NCI-H146 (cell line): ENCODE data around the gene TMC2.
A peak's percentile ranks its signal among the peaks of the same experiment; 100 is the strongest.
"Not testable (repeated sequence)": the region's sequence is repeated elsewhere in the genome, so short reads cannot be mapped to it uniquely, and the experiment has no call there.

Experiments
- DNase-seq: peaks from one replicate; lab custom pipeline; 2025; lab: John Stamatoyannopoulos, UW

The TMC2 gene

DNA sequence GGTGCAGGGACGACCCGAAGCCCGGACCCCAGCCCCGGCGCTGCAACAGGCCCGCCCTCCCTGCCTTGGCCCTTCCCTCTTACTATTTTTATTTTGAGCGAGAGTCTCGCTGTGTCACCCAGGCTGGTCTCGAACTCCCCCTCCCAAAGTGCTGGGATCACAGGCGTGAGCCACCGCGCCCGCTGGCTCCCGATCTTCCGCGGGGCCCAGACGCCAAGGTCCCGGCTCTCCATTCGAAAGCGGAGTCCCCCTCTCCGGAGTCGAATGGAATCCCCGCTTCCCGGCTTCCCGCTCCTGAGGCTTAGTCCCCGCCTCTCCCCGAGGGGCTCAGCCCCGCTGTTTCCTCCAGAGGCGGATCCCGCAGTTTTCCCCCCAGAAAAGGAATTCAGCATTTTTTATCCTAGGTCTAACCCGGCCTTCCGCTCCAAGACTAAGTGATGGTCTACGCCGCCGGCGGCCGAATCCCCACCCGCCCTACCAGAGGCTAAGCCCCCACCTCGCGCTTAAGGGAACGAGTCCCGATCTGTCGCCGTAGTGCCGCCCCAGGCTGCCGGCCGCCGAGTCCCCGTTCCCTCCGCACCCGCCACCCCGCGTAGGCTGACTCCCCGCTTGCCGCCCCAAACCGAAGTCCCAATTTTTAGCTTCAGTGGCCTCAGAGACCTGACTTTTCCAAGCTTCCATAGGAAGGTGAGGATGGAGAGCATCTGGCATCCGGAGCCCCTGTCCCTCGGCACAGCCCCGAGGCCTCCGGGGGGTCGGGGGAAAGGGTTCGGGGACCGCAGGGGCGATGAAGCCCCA lies 11.5 kb upstream of the TMC2 start:
- peak; percentile 71 for DNase-seq

DNA sequence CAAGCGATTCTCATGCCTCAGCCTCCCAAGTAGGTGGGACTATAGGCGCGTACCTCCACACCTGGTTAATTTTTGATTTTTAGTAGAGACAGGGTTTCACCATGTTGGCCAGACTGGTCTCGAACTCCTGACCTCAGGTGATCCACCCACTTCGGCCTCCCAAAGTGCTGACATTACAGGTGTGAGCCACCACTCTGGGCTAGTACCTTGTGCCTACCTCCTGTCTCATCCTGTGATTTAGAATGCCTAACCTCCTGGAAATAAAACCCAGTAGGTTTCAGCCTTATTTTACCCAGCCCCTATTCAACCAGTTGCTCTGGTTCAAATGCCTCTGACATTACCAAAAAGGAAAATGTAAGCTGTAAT lies 10.2 kb upstream of the TMC2 start:
- DNase-seq = not testable (repeated sequence)

DNA sequence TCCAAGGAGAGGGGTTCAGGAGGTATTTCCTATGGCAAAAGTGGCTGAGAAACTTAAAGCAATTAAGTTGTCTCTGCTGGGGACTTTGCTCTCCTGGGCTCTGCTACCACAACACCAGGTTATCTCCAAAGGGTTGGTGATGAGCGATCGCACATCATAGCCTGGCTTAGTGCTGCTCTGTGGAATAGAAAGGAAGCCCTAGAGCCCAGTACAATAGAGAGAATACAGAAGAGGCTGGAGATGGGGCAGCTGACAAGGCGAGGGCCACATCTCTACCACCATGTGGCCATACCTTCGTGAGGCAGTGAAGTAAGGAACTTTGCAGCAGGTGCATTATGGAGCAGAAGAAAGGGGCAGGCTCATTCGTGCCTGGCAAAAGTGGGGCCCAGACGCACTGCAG lies 8.6 kb upstream of the TMC2 start:
- no peak for DNase-seq

DNA sequence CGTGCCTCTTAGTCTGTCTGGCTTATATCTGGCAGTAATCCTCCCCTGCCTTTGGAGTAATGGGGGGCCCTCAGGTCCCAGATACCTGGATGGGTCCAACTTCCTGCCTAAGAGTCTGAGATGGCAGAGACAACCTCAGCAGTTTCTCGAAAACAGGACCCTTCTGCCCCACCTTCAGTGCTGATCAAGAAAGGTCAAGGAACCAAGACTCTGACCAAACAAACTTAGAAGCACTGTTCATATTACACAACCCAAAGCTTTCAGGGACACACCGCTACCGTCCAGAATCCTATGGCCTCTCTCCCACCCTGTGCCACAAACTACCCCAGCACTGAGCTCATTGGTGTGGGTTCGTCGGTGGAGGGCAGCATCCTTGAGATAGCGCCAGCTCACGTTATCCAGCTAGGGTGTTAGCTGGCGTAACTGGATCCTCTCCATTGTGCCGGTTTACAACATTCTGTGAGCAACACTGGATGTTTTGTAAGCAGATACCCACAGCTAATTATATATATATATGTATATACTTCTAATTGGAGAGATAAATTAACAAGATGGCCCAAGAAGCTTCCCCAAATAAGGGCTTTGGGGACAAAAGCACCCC lies 7.6 kb upstream of the TMC2 start:
- DNase-seq = no peak

DNA sequence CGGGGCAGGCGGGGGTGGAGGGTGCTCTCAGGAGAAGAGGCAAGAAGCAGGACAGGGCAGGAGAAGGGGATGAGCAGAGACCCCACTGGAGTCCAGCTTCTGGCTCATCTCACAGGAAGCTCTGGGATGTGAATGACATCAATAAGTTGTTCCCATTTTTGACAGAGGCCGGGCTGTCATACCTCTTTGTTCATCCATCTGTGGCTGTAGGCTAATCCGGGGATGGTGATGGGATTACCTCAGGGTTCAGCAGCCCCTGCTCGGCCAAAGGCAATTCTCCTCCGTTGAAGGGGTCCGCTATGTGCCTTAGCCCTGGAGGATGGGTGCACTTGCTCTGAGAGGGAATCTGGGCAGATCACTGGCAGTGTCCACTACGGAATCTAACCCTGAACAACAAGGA lies 3.3 kb upstream of the TMC2 start:
- no peak for DNase-seq

DNA sequence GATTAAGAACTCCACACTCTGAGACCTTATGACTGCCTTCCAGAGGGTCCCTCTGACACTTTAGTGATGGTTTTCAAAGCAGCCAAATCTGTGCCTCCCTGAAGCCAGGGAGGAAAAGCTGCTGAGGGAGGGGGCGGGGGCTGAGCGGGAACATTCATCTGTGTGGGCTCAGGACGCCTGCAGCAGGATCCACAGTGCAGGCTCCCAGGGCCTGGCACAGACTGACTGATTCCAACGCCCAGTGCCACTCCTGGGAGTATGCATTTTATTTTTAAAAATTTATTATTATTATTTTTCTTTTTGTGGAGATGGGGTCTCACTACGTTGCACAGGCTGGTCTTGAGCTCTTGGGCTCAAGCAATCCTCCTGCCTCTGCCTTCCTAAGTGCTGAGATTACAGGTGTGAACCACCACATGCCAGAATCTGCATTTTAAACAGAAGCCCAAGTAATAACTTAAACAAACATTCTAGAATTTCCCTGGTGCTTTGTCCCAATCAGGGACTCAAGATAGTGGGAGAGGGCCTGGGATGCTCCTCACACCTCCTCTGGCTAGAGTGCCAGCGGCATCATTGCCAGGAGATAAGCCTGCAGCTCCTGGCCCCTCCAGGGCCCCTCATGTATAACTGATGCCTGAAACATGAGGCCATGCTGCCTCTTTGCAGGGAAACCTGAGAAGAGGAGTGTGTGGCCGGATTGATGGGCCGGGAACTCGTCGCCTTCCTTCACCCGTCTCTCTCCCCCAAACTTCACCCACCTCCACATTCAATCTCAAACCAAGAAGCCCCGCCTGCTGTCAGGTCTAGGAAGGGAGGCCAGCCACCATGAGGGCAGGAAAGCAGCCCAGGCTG lies 438 bp upstream of the TMC2 start:
- no peak for DNase-seq

DNA sequence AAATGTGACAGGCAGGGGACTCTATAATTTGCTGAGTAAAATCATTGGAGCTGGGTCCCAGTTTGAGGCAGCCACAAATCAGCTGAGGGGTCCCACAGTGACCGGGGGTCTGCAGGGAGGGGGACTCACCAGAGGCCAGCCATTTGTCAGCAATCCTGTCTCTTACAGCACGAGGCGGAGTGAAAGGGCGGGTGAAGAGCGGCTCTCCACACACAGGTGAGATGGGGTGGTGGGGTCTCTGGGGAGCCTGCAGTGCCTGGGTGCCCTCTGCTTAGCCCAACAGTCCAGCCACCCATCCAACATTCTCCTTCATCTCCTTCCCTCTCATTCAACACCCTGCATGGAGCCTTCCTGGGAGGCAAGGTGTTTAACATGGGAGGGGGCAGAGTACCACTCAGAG lies 728 bp downstream of the TMC2 start:
- no peak for DNase-seq

DNA sequence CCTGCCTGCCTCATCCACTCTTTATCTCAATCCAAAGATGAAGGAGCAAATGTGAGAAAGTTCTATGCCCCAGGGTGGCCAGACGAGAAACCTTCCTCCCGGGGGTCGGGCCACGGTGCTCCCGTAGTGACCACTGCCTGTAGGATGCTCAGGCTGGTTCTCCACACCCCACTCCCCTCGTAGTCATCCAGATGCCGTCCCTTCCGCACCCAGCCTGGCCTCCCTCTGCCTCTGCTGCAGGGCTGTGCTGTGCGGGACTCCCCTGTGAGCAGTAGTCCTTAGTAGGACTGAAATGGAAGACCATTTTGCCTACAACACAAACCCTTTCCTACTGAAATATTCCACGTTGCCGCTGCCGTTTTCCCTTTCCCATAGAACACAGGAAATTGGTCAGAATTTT lies 2.0 kb downstream of the TMC2 start:
- no peak for DNase-seq

DNA sequence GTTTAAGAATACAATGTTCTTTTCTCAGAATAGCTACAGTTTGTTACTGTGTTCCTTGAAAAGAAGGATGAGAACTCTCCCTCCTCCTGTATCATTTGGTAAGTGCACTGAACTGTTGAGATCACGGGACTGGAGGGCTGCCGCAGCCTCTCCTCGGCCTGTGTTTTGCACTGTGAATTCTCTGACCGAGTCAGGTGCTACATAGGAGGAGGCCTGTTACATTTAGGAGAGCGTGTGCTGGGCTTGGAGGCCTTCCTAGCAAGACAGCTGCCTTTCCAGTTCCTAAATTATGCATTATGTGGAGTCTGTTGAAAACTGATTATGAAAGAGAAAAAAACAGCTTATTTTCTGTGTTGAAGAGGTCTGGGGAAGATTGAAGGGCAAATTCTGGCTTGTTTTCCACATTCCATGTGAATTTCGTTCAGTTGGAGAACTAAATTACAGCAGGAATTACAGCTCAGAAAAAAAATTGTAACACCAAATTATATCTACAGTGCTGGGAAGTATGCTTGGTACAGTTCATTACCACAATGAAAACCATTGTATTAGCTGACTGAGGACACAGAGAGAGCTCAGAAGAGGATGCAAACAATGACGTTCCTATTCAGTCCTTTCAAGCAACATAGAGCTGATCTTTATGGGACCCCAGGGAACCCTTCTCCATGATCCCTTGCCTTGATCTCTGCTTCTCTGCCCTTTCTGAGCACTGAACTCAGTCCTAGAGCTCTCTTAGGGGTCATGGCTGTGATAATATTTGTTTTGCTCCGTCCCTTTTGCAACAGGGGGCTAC lies 2.8 kb downstream of the TMC2 start:
- no peak for DNase-seq

DNA sequence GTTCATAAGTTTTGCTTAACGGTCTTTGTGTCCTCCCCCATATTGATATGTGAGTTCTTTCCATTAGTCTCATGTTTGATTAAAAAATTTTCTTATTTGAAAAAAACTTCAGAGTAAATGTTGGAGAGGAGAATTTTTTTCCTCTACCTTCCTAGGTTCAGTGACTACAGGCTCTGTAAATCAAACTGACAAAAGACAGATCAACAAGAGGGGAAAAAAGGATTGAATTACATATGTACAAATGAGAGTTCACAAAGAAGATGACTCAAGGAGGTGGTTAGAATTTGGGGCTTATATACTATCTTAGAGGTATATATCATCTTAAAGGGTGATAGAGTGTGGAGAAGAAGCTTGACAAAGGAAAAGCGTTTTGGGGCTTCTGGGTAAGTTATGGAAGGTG lies 5.6 kb downstream of the TMC2 start:
- DNase-seq = no peak

DNA sequence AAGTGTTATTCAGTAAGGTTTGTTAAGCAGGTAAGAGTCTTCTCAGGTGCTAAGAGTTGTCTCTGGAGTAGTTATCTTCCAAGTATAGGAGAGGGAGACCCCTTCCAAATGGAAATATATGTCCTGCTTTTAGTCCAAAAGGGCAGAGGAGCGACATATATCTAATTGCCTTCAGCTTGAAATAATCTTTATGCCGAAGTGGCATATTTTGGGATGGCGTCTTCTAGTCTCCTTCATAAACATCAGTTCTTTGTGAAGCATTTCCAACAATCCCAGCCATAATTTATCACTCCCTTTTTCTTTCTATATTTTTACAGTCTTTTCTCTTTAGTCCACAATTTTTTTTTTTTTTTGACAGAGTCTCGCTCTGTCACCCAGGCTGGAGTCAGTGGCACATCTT lies 6.0 kb downstream of the TMC2 start:
- no peak for DNase-seq

DNA sequence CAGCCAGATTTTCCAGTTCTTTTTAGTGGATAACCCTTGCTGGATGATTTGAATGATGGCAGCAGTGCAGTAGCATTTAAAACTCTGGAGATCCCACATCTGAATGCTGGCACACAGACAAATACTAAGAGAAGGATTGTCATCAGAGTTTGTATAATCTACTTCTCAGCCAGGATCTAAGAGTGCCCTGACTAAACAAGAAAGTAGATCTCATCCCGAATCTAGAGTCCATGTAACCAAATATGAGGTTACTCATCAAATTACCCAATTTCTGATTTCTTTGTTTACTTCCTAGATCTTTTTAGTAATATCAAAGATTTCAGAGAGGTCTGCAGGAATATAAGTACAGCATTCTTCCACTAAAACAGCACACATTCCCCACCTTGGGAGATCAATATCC lies 7.8 kb downstream of the TMC2 start:
- DNase-seq = no peak

DNA sequence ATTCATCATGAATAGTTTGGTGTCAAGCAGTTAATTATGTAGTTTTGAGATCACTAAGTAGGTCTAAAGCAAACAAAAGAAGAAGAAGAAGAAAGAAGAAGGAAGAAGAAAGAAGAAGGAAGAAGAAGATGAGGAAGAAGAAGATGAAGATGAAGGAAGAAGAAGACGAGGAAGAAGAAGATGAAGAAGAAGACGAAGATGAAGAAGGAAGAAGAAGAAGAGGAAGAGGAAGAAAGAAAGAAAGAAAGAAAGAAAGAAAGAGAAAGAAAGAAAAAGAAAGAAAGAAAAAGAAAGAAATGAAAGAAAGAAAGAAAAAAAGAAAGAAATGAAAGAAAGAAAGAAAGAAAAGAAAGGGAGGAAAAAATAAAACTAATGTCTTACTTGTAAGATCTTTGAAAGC lies 9.2 kb downstream of the TMC2 start:
- no peak for DNase-seq

DNA sequence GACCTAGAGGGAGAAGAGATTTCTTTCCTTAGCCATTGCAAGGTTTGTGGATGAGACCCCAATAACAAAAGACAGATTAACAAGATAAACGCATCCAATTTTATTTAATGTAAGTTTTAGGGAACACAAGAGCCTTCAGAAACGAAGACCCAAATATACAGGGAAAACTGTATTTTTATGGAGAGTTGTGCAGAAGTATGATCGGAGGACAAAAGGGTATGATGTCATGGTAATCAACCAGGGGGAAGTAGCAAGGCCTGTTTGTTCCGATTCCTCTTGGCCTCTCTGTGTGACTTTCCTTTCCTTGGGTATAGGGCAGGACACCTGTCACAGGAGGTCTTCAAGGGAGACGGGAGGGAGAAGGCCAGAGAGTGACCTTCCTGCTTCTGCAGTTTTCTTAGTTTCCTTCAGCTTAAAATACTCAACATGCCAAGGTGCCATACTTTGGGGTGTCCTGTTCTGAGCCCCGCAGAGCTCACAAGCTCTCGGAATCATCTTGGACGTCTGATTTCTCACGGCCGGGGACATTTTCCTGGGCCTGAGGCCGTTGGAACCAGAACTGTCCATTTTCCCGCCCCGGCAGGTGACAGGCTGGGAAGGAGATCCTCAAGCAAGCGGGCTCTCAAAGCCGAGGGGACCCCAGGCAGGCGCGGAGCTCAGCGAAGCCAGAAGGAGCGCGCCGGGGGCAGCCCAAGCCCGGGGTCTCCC lies 21.7 kb downstream of the TMC2 start:
- no peak for DNase-seq

DNA sequence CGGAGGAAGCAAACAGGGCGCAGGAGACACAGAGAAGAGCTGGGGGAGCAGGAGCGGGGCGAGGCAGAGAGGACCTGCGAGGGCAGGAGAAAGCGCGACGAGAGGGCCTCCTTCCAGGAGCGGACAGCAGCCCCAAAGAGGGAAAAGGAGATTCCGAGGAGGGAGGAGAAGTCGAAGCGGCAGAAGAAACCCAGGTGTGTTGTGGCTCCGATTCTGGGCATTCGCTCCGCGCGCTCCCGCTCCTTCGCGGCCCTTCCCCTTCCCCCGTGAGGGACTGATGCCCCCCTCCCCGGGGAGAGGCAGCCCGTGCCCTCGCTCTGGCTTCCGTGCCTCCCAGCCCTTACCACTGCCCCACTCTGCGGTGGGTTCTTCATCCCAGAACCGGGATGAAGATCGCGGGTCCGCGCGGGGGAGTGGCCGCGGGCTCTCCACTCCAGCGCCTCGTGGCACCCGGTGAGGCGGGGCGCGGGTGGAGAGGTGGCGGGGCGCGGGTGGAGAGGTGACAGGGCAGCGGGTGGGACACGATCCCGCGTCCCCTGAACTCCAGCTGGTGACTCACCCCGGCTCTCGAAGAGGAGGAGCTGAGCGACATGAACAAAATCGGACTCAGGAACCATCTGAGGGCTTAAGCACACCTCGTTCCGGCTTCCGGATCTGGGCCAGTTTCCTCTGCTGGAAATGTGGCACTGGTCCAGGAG lies 22.4 kb downstream of the TMC2 start:
- DNase-seq = no peak

DNA sequence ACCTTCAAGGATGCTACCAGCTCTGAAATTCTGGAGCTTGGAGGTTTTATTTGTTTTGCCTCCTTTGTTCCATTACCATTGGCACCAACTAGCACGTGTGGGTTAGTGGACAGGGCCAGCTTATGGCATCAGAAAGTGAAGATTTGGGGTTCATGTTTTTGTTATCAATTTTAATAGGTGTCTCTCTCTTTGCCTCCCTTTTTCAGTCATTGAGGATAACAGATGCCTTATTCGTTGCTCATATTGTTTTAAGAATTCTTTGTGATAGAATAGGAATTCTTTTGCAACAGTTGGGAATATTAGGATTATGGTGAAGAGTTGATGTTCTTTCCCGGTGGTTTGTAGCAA lies 22.9 kb downstream of the TMC2 start:
- no peak for DNase-seq

DNA sequence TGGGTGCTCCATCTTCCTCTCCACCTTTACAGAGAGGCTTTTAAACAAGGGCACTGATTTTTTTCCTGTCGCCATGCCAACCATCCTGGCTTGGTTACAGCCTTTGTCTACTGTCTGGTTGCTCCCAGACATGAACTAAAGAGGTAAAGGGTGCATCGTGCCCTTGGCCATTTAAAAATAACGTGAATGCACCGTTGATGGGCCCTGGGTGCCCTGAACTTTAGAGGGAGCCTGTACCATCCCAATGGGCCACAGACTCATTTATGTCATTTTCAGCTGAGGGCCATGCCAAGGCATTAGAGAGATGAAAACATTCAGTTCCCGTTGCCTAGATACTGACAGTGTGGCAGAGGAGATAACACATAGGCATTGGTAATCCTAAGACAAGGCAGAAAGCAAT lies 23.3 kb downstream of the TMC2 start:
- DNase-seq = no peak

DNA sequence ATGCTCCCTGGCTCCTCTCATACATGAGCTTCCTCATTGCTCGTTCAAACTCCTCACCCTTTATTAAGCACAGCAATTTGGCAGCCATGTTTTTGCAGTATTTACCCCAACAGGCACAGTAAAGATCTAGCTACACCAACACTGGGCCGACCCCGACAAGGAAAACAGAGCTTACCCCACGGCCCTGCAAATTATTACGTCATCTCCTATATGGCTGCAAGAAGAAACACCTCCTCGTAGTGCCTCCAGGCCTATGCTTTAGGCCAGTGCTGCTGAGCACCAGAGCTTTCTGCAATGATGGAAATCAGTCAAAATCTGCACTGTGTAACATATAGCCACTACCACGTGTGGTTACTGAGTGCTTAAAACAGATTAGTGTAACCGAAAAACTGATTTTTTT lies 26.7 kb downstream of the TMC2 start:
- no peak for DNase-seq

DNA sequence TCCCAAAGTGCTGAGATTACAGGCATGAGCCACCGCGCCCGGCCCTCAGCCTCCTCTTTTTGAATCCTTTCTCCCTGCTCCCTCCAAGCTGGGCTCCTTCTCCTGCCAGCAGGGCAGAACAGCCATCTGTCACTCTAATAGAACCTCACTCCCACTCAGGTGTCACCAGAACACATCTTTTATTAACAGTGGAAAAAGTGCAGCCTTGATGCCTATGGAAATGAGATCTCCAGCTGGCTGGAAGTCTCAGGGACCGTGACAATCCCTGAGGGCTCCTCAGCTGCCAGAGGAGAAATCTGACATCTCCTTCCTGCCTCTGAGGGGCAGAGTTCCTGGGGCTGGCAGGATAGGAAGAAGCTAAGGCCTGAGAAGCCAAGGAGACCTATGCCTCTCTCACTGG lies 28.0 kb downstream of the TMC2 start:
- no peak for DNase-seq

DNA sequence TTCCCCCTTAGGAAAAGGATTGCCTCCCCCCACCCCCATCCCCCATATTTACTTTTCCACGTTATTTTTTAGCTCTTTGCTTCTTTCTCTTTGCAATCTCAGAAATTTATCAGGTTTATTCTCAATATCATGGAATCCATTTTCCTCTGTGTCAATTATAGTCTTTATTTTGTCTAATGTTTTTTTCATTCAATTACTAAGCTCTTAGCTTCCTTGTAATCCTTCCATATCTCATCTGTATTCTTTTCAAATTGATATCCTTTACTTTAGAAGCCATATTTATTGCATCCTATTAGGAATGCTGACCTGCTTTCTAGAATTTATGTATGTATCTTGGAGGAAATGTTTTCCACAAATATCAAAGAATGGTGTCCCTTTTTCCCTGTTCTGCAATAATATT lies 39.3 kb downstream of the TMC2 start:
- DNase-seq = no peak

DNA sequence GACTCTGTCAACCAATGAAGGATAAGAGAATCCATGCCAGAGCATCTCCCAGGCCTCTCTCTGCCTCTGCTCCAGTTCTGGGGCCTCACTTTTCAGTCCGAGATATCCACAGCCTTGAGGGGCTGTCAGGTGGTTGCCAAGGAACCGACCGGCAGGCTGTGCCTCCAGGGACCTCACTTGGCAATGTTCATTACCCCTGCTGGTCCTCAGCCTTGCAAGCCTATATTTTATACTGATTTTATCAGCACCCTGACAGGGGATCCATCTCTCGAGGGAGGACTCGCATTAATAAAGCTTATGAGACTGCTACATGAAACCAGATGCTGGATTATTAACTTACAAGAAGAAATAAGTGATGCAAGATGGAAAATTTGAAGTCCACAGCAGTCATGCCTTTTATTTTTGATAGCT lies 39.9 kb downstream of the TMC2 start:
- DNase-seq = no peak
